Cardiac muscle cell (in vitro differentiated cells and primary cell): Measurements from ENCODE around the gene FNDC3B. TPM values are rescaled to one million over a fixed set of nuclear protein-coding genes. Genes with fewer than 3 reads are reported as not detected.

Experiments
- DNase-seq, 2 donors: peaks; one replicate each; pipeline versions ENCODE4 v3.0.0 to v3.0.0-alpha.2; 2010 to 2017; ENCODE audit warnings: low read depth in 1 of 2, low spot score in 1 of 2
- H3K27ac ChIP-seq: fragments of 200-600 bp; sonication (generic); 2 replicates; pipeline ENCODE4 v1.5.1; 2016
- H3K27me3 ChIP-seq: fragments of 200-600 bp; sonication (generic); 2 replicates; pipeline ENCODE4 v1.6.0; 2016; ENCODE audit warnings: control low read depth
- H3K36me3 ChIP-seq: fragments of 200-600 bp; sonication (generic); 2 replicates; pipeline ENCODE4 v1.5.1; 2016; ENCODE audit warnings: control low read depth
- H3K4me1 ChIP-seq: fragments of 200-600 bp; sonication (generic); 2 replicates; pipeline ENCODE4 v1.8.1; 2017; ENCODE audit warnings: low read depth, mild to moderate bottlenecking, mixed run types
- H3K4me3 ChIP-seq: fragments of 200-600 bp; sonication (generic); 2 replicates; pipeline ENCODE4 v1.5.1; 2016; ENCODE audit warnings: mild to moderate bottlenecking
- H3K9me3 ChIP-seq: fragments of 200-600 bp; sonication (generic); 2 replicates; pipeline ENCODE4 v1.5.1; 2017; ENCODE audit warnings: low read depth, mild to moderate bottlenecking, control low read depth
- polyA plus RNA-seq: library from polyadenylated mRNA; unstranded; fragments of >200 nt; fragmentation: Nextera tagmentation; extraction: Ambion mirVana; gene quantifications from 2 replicates; pipeline ENCODE4 v1.2.1, GENCODE V29; 2016
- total RNA-seq: library from RNA; depleted of rRNA; stranded (reverse); fragments of >200 nt; gene quantifications from 2 replicates; pipeline ENCODE4 v1.2.3, GENCODE V29; 2016
- TF ChIP-seq, protein P1 (sequence below): IDR thresholded peaks from 2 replicates; pipeline ENCODE4 v1.5.1; 2012; ENCODE audit warnings: low read depth, mild to moderate bottlenecking, low read length

The FNDC3B gene
- total and polyA plus RNA-seq, 2 experiments from 2014 or later: 55.2 to 62.3 TPM

DNA sequence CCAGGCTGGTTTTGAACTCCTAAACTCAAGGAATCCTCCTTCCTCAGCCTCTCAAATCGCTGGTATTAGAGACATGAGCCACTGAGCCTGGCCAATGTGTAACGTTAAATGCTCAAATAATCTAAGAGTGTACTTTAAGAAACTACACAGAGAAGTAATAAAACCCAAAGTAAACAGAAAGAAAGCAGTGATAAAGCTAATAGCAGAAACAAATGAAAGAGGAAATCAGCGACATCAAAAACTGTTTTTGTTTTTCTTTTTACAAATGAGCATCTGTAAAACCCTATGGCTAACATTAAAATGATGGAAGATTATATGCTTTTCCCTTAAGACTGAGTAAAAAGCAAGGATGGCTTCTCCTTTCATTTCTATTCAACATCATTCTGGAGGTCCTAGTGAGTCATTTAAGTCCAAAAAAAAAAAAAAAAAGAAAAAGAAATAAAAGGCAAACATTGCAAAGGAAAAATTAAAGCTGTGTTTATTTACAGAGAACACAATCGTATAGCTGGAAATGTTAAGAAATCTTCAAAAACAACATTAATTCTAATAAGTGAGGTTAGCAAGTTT lies 36.8 kb upstream of the FNDC3B start:
- no peaks in the 10 kb centered on the region for H3K27me3 ChIP-seq
- H3K4me3 ChIP-seq: no peak overlapping the region
- H3K27ac ChIP-seq: no peak overlapping the region
- no peaks in the 10 kb centered on the region for H3K9me3 ChIP-seq
- no peaks in the 10 kb centered on the region for H3K4me1 ChIP-seq
- H3K36me3 ChIP-seq: no peaks in the 10 kb centered on the region
- TF ChIP-seq, protein P1, sequence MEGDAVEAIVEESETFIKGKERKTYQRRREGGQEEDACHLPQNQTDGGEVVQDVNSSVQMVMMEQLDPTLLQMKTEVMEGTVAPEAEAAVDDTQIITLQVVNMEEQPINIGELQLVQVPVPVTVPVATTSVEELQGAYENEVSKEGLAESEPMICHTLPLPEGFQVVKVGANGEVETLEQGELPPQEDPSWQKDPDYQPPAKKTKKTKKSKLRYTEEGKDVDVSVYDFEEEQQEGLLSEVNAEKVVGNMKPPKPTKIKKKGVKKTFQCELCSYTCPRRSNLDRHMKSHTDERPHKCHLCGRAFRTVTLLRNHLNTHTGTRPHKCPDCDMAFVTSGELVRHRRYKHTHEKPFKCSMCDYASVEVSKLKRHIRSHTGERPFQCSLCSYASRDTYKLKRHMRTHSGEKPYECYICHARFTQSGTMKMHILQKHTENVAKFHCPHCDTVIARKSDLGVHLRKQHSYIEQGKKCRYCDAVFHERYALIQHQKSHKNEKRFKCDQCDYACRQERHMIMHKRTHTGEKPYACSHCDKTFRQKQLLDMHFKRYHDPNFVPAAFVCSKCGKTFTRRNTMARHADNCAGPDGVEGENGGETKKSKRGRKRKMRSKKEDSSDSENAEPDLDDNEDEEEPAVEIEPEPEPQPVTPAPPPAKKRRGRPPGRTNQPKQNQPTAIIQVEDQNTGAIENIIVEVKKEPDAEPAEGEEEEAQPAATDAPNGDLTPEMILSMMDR: no peak
- DNase-seq: no peak

- DNase-seq: no peak
- Histone ChIP-seq H3K4me3 (no peak overlapping the region), H3K36me3 (no peaks in the 10 kb centered on the region), H3K27ac (no peak overlapping the region), H3K9me3 (no peaks in the 10 kb centered on the region), H3K4me1 (no peaks in the 10 kb centered on the region), H3K27me3 (no peaks in the 10 kb centered on the region)
- TF ChIP-seq, protein P1: no peak
These were observed 36.2 kb upstream of the FNDC3B start for GRCh38 chr3:172003146-172003545.

DNA sequence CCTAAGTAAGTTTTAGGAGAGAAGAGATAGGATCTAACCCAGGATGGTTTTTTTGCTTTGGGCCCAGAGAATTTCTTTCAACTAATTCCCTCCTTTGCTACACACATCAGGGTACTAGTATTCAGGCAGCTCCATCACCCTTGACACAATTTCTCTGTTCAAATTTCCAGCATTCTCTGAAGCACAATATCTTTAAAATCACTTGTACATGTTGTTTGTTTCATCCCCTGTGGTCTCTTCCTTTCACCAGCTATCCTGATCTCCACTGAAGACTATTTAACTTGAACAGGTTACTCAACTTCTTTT lies 32.4 kb upstream of the FNDC3B start:
- no peak overlapping the region for H3K4me3 ChIP-seq
- no peaks in the 10 kb centered on the region for H3K9me3 ChIP-seq
- TF ChIP-seq, protein P1: no peak
- DNase-seq: peak in 1 of 2 donors; percentile 6
- H3K27ac ChIP-seq: no peak overlapping the region
- H3K4me1 ChIP-seq: no peaks in the 10 kb centered on the region
- H3K36me3 ChIP-seq: no peaks in the 10 kb centered on the region
- no peaks in the 10 kb centered on the region for H3K27me3 ChIP-seq

DNA sequence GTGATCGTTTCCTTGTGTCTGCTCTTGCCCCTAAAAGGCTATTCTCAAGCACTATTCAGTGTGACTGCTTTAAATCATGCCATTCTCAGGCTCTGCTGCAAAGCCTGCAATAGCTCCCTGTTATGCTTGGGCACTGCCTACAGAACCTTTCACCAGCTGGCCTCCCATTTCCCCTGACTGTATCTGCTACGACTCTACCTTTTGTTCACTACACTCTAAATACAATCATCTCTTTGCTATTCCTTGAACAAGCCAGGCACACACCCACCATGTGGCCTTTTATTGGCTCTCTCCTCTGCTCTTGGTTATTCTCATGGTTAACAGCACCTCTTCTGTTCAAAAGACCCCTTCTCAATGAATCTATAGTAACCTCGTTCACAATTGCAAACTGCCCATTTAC lies 29.6 kb upstream of the FNDC3B start:
- Histone ChIP-seq H3K27me3 (no peaks in the 10 kb centered on the region), H3K27ac (peak overlapping the region; percentile 31), H3K36me3 (no peaks in the 10 kb centered on the region), H3K9me3 (no peaks in the 10 kb centered on the region), H3K4me3 (no peak overlapping the region), H3K4me1 (no peaks in the 10 kb centered on the region)
- TF ChIP-seq, protein P1: no peak
- DNase-seq: no peak

DNA sequence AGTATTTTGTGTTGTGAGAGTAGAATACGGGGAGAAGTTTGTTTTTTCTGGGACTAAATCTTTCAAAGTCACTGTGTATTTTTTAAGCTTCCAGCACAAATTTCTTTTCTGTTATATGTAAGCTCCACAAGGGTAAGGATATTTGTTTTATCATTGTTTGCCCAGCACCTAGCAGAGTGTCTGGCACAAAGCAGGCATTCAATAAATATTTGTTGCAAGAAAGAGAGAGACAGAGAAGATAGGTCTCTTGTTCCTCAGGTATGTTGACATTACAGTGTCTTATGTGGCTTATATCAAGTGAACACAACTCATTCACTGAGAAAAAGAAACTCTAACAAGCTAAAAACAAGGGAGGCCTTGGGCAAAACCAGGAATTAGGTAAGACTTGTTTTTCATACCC lies 26.6 kb upstream of the FNDC3B start:
- DNase-seq: no peak
- H3K27ac ChIP-seq: no peak overlapping the region
- no peaks in the 10 kb centered on the region for H3K9me3 ChIP-seq
- no peaks in the 10 kb centered on the region for H3K27me3 ChIP-seq
- TF ChIP-seq, protein P1: no peak
- no peak overlapping the region for H3K4me3 ChIP-seq
- H3K4me1 ChIP-seq: no peaks in the 10 kb centered on the region
- no peaks in the 10 kb centered on the region for H3K36me3 ChIP-seq

DNA sequence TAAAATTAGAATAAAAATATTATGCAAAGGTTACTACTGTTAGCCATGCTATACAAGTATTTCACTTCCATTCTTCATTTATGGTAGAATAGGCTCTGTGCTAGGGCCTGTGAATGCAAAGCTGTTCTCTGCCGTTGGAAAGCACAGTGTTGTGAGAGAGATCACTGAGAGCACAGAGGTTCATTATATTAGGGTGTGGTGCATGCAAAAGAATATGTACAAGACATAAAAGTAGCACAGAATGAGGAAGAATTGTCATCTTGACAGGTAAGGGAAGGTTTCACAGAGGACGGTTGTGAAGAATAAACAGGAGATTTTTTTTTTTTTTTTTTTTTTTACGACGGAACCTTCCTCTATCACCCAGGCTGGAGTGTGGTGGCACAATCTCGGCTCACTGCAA lies 25.2 kb upstream of the FNDC3B start:
- no peaks in the 10 kb centered on the region for H3K36me3 ChIP-seq
- H3K9me3 ChIP-seq: no peaks in the 10 kb centered on the region
- H3K4me3 ChIP-seq: no peak overlapping the region
- H3K27ac ChIP-seq: no peak overlapping the region
- DNase-seq: no peak
- TF ChIP-seq, protein P1: no peak
- H3K4me1 ChIP-seq: no peaks in the 10 kb centered on the region
- H3K27me3 ChIP-seq: no peaks in the 10 kb centered on the region
